Measurements from ENCODE around the gene IER3. TPM values are rescaled to one million over a fixed set of nuclear protein-coding genes. Genes with fewer than 3 reads are reported as not detected.

Gene IER3
- total and polyA plus RNA-seq, 9 of the 15 experiments (the other 6 are each of a cell fraction or from before 2014, with no cell fraction given): 1.5 to 30.0 (median 11.5) TPM

GRCh38 chr6:30770592-30770991 is 26.2 kb upstream of the IER3 start (continued):
- TF ChIP-seq CUX1 (CRISPR knock-in tag; IDR thresholded peaks at IDR 0.05) (no peak), HIVEP1 (CRISPR knock-in tag; IDR thresholded peaks at IDR 0.05) (0 out of 2 replicates have a peak, but pooled peaks have one; percentile 41), ZNF12 (CRISPR knock-in tag; IDR thresholded peaks at IDR 0.05) (no peak), ZBTB8A (IDR thresholded peaks at IDR 0.05; ENCODE audit: partially characterized antibody) (no peak), ZBTB43 (CRISPR knock-in tag; IDR thresholded peaks at IDR 0.05) (no peak), CCNT2 (IDR thresholded peaks at IDR 0.05; ENCODE audit: borderline replicate concordance, extremely low read depth, insufficient read length, low read depth, low read length) (no peak), PYGO2 (tag; IDR thresholded peaks at IDR 0.05) (no peak), TCF7L2 (IDR thresholded peaks at IDR 0.05; ENCODE audit: low read depth, low read length) (no peak), ILF3 (IDR thresholded peaks at IDR 0.05; ENCODE audit: borderline replicate concordance) (no peak), MCM7 (IDR thresholded peaks at IDR 0.05) (no peak), ZNF75A (CRISPR knock-in tag; IDR thresholded peaks at IDR 0.05) (no peak), RNF2 (IDR thresholded peaks at IDR 0.05) (no peak), ZNF24 (IDR thresholded peaks at IDR 0.05) (no peak), SMARCA5 (IDR thresholded peaks at IDR 0.05) (no peak), EP300 (IDR thresholded peaks at IDR 0.05; ENCODE audit: low read length) (no peak), KLF6 (CRISPR knock-in tag; IDR thresholded peaks at IDR 0.05; ENCODE audit: borderline replicate concordance) (0 out of 2 replicates have a peak, but pooled peaks have one; percentile 19), HDAC2 (IDR thresholded peaks at IDR 0.05) (no peak), MBD1 (CRISPR knock-in tag; IDR thresholded peaks at IDR 0.05) (no peak), HOXB6 (CRISPR knock-in tag; IDR thresholded peaks at IDR 0.05; ENCODE audit: borderline replicate concordance) (no peak), BDP1 (IDR thresholded peaks at IDR 0.05; ENCODE audit: insufficient read depth, insufficient read length) (no peak)
- TF ChIP-seq, protein P1, sequence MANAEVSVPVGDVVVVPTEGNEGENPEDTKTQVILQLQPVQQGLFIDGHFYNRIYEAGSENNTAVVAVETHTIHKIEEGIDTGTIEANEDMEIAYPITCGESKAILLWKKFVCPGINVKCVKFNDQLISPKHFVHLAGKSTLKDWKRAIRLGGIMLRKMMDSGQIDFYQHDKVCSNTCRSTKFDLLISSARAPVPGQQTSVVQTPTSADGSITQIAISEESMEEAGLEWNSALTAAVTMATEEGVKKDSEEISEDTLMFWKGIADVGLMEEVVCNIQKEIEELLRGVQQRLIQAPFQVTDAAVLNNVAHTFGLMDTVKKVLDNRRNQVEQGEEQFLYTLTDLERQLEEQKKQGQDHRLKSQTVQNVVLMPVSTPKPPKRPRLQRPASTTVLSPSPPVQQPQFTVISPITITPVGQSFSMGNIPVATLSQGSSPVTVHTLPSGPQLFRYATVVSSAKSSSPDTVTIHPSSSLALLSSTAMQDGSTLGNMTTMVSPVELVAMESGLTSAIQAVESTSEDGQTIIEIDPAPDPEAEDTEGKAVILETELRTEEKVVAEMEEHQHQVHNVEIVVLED (CRISPR knock-in tag; IDR thresholded peaks at IDR 0.05): 0 out of 2 replicates have a peak, but pooled peaks have one; percentile 11
